GM18505 (cell line): ENCODE data around the gene VASH1.
"Not testable (repeated sequence)": the region's sequence is repeated elsewhere in the genome, so short reads cannot be mapped to it uniquely, and the experiment has no call there.

Source experiments
- ATAC-seq: cut with Tn5 transposase; IDR thresholded peaks from one replicate; pipeline ENCODE4 v1.9.1; 2021; ENCODE audit not compliant: unreplicated experiment
- POLR2A ChIP-seq: IDR thresholded peaks from 4 replicates; pipeline ENCODE4 v1.6.1; 2011; ENCODE audit warnings: borderline replicate concordance; ENCODE audit not compliant: insufficient read depth, insufficient read length; ENCODE audit errors: extremely low read depth

Gene VASH1

DNA sequence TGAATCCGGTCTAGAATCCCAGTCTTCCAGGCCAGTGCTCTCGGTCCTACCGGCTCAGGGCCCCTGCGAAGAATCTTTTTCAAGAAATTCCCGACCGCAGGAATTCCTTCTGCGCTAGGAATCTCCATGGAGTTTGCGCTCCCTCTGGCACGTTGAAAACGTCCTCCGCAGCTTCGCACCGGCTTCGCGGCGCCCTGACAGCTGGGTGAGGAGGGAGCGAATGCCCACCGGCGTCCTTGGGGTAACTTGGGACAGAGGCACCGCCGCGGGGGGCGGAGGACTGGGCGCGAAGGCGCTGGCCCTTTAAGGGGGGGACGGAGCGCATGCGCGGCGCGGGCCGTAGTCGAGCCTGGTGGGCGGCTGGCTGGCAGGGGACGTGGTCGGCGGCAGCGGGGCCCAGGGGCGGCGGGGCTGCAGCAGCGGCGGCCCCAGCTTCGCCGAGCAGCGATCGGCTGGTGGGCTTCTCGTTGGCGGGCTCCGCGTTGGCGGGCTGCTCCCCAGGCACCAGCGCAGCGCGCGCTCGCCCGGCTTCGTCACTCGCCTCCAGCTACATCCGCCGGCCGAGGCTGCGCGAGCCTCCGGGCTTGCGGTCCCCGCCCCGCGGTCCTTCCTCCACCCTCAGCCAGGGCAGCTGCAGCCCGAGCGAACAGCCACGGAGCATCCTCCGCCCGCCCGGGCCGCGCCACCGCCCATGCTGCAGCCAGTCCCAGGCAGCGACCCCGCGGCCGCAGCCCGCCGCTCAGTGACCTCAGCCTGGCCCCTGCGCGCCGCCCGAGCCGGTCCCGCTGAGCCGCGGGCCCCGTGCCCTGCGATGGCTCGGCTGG is at the start of gene VASH1:
Gene VASH1, plus strand, starts transcription at position 333 of the 824 bp plus-strand sequence. CDS start 1,354 bp downstream, outside the sequence.
- peak; percentile 48 for TF ChIP-seq POLR2A
- ATAC-seq, result peak; percentile 66

DNA sequence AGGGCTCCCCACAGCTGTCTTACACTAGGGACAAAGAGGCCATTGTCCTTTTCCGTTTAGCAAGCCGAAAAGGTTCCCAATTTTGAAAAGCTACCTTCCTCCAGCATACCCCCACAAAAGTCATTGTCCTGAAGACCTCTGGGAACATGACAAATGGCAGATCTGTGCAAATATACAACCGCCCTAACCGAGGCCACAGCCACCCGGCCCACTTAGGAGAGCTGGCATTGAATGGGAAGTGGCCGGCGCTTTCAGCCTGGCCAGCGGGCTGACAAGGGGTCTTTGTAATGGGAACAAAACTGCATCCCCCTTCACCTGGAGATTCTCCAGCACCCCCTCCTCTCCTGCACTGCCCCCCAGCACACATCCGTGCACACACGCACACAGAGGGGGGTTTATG is 48.1 kb upstream of the VASH1 start:
- no peak for ATAC-seq
- TF ChIP-seq POLR2A, result no peak

GRCh38 chr14:76714470-76714869 is 46.8 kb upstream of the VASH1 start:
- ATAC-seq, result no peak
- no peak for TF ChIP-seq POLR2A

- ATAC-seq, result no peak
- no peak for TF ChIP-seq POLR2A
These were observed 46.2 kb upstream of the VASH1 start for GRCh38 chr14:76715101-76715500.

DNA sequence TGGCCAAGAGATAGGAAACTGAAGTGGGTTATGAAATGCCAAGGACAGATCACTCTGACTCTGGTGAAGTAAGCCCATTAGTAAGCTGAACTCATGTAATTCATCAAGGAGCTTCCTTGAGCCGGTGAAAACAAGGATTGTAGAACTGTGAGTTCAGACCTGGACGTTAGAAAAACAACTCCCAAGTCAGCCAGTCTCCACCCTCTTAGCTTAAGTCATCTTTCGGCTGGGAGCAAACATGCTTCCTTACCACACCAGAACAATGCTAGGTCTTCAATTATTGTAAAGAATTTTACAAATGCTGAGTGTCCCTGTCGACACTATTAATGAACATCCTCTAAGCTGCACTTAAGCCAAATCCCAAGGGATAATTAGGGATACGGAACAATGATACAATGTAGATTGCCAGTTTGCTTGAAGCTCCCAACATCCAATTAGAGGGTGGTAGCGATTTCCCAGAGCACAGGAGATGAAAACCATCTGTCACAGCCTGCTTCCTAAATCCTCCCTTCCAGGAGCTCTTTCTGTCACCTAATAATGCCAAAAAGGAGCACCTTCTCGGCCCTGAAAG is 45.7 kb upstream of the VASH1 start:
- no peak for TF ChIP-seq POLR2A
- no peak for ATAC-seq

- ATAC-seq, result no peak
- no peak for TF ChIP-seq POLR2A
These were observed 45.0 kb upstream of the VASH1 start for GRCh38 chr14:76716285-76716684.

DNA sequence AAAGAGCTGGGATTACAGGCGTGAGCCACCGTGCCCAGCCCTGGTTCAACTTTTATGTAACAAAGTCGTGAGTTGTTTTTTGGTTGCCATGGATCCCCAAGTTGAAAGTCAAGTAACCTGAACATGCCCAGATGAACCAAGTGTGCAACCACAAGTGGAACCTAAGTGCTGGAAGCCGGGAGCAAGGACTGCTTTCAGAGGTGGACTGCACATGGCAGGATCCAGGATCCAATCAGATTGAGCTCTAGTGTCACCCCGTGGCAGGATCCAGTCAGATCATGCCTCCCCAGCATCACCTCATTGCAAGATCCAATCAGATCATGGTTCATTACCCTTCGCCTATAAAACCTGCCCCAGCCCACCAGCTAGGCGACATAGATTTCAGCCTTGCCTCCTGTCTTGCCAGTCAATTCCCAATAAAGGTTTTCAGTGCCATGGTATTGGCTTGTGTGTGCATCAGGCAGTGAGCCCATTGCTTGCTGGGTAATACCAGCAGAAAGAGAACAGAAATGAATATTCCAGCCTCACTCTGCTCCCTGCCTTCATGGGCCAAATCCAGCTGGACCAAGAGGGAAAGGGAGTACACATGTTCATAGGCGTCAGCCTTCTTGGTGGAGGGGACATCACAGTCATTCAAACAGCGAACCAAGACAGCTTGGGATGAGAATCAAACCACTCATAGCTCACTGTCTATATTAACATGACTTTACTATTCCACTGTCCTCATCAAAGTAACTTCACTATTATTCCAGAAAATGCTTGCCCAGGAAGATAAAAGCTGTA is 43.6 kb upstream of the VASH1 start:
- no peak for ATAC-seq

DNA sequence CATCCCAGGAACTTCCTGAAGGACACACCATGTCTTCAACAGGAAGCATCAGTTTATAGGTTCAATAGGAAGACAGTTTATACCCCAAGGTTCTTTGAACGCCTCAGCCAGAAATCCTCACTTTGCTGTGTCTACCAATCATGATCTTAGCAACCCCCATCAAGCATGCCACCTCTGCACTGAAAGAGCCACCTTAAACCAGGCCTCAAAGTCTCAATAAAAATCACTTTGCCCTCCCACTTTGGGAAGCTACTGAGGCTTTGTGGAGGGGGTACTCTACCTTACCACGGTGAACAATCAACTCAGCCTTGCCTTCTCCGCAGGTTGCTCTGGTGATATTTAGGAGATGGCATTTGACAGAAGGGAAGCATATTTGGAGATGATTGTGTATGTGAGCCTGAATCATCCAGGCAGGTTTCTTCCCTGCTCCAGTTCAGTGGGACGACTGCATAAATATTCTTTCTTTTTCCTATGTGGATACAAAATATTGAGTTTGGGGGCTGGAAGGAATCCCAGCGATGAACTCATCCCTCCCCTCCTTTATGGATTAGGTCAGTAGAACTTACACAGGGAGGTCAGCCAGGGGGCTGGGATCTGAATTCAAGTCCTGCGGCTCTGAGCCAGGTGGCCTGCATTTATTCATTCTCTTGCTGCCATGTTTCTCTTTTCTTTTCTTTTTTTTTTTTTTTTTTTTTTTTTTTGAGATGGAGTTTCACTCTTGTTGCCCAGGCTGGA is 42.8 kb upstream of the VASH1 start:
- TF ChIP-seq POLR2A, result no peak
- ATAC-seq, result no peak

More for the DNA sequence above, 43.6 kb upstream of the VASH1 start:
- TF ChIP-seq POLR2A, result no peak

GRCh38 chr14:76719666-76720065 is 41.6 kb upstream of the VASH1 start:
- TF ChIP-seq POLR2A, result no peak
- no peak for ATAC-seq

DNA sequence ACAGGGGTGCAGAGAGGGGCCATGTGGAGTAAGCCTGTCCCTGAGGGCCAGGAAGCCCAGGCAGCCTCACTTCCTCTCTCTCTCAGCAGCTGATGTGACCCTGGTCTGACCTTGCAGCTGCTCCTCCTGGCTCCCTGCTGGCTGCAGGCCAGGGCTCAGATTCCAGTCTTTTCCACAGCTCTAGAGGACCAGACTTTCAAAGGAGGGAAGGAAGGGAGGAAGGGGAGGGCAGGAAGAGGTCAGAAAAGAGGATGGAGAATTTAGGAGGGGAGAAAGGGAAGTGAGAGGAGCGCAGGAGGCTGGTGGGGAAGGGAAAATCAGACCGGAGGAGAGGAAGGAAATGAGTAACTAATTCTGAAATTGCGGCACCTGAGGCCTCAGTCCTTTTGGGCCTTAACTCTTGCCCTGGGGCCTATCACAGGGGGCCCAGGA is 40.9 kb upstream of the VASH1 start:
- ATAC-seq, result no peak
- TF ChIP-seq POLR2A, result no peak

DNA sequence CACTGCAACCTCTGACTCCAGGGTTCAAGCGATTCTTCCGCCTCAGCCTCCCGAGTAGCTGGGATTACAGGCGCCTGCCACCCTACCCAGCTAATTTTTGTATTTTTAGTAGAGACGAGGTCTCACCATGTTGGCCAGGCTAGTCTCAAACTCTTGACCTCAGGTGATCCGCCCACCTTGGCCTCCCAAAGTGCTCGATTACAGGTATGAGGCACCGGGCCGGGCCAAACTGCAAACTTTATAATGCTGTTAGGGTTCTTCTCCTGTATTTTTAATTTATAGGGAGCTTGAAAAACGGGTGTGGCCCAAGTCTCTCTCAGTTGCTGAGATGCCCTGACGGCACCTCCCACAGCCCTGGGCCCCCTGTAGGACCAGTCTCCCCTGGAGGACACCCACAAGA is 39.8 kb upstream of the VASH1 start:
- not testable (repeated sequence) for ATAC-seq

- TF ChIP-seq POLR2A, result no peak
- ATAC-seq, result no peak
These were observed 36.4 kb upstream of the VASH1 start for GRCh38 chr14:76724651-76725550.
